NCI-H345 treated with DMSO at 0.1 percent for 48 hours (cell line): Measurements from ENCODE around the gene PTPRD.

Experiments
- DNase-seq: peaks from one replicate; lab custom pipeline; 2025; ENCODE audit not compliant: unreplicated experiment; lab: John Stamatoyannopoulos, UW

PTPRD gene

DNA sequence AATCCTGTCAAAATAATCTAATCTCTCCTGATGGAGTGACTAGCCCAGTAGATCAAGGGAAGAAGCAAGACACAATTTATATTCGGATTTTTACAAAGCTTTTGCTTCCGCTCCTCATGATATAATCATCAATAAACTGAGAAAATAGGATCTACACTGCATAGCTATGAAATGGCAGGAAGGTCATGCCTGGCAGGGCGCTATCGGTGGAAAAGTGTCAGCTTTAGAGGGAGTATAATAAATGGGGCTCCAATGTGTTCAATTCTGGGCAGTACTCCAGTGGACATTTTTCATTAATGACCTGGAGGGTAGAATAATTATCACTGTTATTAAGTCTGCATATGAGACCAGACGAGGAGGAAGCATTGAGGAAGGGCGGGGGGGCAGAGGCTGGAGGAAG lies 1799.9 kb downstream of the PTPRD start:
- DNase-seq: no peak

DNA sequence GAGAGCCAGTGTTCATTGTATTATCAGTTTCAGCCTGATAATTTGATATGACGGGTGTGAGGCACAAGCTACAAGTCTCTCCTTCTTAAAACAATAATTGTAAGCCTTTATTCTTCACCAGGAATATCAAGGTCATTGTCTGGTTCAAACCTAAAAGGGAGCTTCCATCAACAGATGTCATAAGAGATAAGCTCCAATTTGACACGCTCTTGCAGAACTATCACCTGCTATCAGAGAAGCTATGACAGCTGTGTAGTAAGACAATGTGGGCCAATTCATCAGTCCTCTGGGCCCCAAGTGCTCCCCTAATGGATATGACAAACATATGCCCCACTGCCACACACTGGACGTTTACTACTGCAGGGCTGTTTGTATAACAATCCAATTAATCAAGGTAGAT lies 1803.1 kb downstream of the PTPRD start:
- no peak for DNase-seq

DNA sequence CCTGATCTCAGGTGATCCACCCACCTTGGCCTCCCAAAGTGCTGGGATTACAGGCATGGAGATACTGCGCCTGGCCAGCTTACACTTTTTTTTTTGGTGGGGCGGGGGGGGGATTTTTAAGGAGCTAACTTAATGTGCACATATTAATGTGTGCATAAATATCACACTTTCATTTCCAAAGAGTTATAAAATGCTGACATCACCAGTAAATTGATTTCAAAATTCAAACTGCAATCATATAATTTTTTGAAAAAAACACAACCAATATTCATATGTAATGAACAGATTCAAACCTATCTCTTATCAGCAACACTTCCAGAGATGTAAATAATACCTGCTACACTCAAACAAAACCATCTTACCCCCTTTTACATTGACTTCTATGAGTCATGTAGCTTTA lies 1806.7 kb downstream of the PTPRD start:
- no peak for DNase-seq

DNA sequence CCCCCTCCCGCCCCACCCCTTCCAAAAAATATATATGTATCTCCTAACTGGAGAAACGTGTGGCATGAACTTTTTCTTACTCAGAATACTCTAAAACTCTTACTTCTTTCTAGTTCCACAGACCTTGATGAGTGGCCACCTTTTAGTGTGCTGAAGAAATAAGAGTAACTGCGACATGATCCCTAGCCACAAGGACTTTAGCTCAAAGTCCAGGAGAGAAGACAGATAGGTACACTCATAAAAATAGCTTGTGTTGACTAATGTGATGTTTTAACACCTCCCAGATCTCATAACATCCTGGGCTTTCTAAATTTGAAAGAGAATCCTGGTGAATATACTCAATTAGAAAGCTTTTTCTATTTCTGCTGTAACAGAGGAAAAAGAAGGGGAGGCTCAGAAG lies 1808.2 kb downstream of the PTPRD start:
- DNase-seq: no peak

DNA sequence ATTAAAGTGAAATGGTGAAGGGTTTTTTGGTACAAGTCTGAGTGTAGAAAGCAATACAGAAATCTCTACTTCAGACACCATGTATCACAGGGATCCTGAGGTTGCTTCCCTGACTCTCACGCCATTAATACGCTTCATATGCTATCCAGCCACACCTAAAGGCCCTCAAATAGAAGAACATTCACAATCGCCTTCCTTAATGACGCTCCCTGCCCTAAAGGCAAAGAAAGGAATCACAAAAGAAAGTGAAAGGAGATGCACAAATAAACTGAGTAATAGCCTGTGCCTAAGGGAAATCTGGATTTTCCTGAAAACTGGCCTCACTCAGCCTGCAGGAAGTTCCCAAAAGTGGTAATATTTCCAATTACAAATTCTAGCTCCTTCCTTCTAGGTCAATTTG lies 1810.6 kb downstream of the PTPRD start:
- no peak for DNase-seq

DNA sequence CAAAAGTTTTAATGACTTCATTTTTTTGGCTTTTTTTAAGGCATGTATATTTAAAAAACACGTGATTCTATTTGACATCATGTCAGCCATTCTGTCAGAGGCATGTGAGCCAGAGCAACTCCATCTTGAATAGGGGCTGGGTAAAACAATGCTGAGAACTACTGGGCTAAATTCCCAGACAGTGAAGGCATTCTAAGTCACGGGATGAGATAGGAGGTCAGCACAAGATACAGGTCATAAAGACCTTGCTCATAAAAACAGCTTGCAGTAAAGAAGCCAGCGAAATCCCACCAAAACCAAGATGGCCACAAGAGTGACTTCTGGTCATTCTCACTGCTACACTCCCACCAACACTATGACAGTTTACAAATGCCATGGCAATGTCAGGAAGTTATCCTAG lies 1812.6 kb downstream of the PTPRD start:
- DNase-seq: no peak

DNA sequence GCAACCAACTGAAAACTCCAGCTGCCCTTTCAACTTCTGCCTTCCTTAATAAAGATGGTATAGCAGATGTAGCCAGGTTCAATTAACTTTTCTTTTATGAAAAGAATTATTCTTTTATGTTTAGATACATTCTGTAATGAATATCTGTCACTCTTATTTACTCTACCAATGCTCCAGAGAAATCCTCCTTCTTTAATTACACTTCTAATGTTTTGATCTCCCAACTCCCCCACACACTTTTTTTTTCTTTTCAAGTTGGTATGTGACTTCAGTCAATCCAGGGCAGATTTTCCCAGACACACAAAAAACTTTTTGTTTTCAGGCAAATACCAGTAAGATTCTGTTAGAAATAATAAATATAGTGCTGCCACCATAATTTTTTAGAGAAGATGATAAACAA lies 1813.2 kb downstream of the PTPRD start:
- no peak for DNase-seq

DNA sequence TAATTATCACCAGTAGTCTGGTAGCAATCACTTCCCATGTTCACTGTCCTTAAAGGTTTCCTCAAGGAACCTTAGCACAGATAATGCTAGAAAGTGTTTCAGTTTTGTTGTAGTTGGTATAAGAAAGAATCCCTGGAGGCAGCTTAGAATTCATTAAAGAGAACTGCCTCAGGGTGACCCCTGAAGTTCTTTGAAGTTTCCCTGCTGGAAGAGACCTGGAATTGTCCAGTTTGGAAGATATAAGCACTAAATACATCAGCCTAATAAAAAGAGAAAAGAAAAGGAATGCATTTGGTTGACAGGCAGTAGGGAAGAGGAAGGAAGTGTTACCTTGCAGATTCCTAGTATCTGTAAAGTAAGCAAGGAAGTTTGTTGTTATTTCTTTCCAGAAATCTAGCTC lies 1813.6 kb downstream of the PTPRD start:
- DNase-seq: no peak

DNA sequence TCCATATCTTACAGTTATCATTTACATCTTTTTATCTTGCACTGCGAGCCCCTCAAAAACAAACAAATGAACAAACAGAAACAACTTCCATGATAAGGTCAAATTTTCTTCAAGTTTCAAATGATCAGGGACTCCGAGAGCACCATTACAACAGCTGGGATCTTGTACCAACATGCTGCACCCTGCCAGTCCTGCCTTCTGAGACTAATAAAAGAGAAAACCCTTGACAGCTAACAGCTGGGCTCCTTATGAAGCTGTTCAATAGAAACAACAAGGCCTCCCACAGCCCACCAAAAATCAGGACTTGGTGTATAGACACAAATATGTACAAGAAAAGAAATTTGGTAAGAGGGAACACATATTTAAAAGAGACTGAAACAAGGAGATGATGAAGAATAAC lies 1828.0 kb downstream of the PTPRD start:
- DNase-seq: no peak

DNA sequence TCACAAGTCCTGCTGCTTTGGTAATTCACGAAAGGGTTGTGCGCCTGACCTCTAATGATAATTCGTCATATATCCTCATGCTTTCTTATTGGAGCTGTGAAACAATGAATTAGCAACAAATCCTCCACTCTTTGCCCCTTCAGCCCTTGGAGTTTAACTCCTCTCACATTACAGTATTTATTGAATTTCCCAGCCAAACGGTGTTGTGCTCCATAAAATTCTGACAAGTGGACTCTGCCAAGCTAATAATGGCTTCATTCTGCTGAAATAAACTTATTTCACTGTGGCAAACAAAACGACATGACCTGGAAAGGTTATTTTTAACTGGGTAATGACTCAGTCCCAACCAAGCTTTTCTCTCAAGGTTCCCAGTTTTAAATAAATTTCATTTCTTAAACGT lies 1828.9 kb downstream of the PTPRD start:
- no peak for DNase-seq

DNA sequence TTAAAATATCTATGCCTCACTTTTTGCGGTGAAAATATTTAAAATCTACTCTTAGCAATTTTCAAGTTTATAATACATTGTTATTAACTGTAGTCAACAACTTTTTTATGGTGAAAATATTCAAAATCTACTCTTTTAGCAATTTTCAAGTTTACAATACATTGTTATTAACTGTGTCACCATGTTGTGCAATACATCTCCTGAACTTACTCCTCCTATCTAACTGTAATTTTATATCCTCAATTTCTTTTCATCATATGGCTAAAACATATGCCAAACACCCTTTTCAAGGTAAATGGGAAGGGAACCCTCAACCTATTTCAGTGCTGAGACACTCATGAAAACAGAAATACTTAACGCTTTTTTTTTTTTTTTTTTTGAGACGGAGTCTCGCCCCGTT lies 1830.6 kb downstream of the PTPRD start:
- no peak for DNase-seq

DNA sequence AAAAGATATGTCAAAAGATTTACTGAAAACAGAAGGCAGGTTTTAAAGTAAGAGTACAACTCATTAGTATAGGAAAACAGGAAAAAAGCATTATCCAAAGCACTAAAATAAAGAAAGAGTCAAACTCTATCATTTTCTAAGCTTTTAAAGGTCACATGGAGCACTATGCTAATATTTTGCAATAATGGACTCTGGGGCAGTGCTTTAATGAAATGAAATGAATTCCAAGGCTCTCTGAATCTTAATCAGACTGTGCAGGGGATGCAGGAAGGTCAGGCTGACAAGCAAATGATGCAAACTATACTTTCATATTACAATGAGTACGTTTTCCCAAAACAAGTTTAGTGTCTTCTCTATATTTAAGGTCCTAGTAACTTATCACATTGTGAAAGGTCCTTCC lies 1831.3 kb downstream of the PTPRD start:
- DNase-seq: no peak

DNA sequence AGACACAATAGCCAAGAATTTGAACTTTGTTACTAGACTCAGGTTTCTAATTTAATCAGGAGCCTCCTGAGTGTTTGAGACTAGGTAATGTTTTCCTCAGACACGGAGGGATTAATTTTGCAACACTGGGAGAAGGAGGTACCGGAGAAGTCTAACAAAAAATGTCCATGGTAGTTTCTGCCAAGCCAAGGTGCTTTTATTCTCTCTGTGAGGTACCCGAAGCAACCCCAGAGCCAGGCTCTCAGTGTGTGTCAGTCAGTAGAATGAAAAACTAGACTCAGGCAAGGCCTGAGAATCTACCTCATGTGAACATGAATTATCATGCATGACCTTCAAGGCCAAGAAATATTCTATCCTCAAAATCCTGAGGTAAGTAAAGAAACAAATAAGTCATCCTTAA lies 1832.4 kb downstream of the PTPRD start:
- DNase-seq: no peak

DNA sequence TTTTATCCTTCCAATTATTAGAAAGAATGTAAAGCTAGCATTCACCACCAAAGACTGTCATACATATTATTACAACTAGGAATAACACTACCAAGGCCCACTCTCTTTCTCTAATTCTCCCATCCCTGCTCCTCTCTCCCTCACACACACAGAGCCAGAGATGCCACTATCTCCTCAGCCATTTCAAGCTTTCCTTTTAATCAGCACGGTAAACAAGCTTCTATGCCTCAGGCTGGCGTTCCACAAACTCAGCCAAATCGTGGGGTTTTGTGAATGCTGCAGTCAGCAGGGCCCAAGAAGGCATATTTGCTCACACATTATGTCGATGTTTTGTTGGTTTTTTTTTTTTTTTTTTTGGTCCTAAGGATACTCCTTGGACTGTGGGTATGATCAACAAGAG lies 1833.3 kb downstream of the PTPRD start:
- DNase-seq: no peak

DNA sequence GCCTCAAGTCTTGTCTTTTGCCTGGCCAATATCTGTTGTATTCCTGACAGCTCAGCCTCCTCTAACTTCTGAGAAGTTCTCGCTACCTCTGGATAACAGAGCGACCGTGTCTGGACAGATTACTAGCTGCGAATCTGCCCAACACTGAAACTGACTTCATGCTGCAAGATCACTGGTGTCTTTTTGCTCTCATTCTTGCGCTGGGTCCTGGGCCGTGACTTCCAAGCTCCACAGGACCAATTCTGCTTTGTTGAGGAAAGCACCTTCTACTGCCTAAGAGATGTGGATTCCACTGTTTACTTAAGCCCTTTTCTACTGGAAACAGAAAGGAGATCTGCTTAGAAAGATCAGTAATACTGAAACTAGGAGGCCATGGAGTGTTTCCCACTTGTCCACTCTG lies 1834.4 kb downstream of the PTPRD start:
- DNase-seq: no peak

DNA sequence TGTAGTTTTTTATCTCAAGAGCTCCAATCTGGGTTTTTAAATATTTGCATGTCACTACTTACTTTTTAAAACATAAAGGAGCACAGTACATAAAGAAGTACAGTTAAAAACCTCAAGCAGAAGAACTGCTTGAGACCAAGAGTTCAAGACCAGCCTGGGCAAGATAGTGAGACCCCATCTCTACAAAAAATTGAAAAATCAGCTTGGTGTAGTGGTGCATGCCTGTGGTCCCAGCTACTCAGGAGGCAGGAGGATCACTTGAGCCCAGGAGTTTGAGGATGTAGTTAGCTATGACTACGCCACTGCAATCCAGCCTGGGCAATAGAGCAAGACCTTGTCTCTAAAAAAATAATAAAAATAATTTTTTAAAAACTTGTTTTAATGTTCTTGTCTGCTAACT lies 1840.5 kb downstream of the PTPRD start:
- no peak for DNase-seq

DNA sequence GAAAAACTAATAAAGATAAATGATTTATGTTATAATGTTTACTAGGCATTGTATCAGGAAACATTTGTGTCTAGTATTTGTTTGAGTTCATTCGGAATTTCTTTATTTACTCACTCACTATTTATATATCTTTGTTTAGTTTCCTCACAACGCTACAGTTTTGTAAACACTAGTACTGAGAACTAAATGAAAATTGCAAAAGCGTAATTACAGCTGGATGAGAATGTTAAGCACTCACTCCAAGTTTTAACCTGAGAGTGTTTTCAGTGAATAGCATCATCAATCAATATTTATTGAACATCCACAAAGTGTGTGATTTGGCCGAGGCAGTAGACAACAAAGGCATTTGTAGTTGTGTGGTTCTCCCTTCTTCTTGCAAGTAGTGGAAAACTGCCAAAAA lies 1843.6 kb downstream of the PTPRD start:
- peak; percentile 33 for DNase-seq

DNA sequence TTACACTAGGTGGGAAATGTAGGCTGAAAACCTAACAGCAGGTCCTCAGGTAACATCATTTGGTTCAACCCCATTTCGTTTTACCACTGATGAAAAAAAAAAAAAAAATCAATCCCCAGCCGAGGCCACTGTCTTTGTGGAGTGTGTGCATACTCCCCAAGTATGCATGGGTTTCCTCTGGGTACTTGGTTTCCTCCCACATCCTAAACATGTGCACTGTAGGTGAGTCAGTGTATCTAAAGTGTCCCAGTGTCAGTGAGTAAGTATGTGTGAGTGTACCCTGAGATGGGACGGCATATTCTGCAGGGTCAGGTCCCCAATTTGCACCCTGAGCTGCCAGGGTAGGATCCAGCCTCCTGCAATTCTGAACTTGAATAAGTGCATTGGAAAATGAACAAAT lies 1846.7 kb downstream of the PTPRD start:
- DNase-seq: no peak

DNA sequence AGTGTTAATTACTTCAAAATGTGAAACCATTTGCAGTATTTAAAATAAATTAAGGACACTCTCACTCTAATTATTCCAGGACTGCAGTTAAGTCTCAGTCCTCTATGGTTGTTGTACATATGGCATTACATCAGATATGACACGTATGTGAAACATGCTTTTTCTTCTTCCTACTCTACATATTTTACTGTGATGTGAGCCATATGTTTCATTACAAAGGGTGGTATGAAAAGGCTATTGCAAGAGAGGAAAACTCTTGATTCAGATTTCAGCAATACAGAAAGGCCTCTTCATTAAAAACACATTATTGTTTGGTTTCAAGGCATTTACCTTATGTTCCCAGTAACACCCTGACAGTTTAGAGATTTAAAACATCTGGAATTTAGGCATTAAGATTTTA lies 1848.8 kb downstream of the PTPRD start:
- DNase-seq: no peak

DNA sequence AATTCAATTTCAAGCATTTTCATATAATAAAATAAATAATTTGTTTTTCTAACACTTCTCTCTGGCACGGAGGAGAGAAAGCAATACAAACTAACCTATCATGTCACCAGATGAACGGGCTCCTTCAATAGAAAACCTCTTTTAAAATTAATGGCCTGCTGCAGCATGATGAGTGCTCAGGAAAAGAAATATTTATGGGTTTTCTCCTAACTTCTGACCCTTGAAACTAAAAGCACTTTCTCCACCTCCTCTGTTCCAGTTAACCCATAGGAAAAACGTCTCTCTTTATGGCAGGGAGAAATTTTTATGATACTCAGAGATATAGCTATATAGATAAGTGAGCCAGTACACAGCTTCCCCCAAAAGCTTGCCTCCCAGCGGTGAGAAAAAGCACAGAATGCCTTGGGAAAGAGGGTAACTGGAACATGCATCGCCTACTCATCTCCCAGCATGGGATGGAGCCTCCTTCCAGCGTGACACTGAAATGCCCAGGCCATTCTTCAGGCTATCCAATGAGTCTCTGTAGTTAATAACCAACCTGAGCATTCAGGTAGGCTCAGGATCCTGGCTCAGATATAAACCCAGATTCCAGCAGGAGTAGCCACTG lies 1850.2 kb downstream of the PTPRD start:
- no peak for DNase-seq

DNA sequence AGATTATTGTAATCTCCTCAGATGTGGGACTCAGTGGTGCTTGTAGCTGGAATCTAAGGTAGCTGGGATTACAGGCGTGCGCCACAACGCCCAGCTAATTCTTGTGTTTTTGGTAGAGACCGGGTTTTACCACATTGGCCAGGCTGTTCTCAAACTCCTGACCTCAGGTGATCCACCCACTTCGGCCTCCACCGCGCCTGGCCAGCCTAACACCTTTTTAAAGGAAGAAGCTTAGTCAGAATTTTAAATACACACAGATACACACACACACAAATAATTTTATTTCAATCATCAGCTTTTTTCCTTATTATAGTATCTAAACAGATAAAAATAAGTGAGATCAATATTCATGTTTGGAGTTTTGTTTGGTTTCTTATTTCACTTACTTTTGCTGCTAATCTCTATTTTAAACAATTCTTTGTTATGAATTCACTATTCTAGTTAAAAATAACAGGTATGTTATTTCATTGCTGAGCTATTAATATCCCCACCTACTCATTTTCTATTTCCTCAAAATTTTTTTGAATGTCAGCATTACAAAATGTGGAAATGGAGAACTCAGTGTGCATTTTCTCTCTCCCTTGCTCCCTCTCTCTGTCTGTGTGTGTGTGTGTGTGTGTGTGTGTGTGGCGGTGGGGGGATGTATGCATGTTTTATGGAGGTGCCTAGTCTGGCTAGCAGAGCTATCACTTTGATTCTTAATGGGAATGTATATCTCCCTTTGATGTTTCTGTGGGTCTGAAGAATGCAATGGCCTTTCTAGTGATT lies 1852.6 kb downstream of the PTPRD start:
- DNase-seq: no peak

DNA sequence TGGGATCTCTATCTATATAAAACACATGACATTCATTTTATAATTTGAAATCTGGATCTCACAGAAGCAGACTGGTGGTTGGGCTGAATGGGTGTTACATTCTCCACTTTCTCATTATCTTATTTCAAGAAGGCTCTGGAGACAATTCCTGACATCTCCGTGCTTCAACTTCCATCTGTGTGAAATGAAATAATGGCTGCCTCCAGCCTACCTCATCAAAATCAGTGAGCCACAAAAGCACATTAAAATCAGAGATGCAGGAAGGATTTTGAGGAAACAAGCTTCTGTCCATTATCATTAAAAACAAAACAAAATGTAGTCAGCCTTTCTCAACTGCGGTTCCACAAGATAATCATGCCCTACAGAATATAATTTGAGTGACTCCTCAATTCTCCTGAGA lies 1854.9 kb downstream of the PTPRD start:
- no peak for DNase-seq

DNA sequence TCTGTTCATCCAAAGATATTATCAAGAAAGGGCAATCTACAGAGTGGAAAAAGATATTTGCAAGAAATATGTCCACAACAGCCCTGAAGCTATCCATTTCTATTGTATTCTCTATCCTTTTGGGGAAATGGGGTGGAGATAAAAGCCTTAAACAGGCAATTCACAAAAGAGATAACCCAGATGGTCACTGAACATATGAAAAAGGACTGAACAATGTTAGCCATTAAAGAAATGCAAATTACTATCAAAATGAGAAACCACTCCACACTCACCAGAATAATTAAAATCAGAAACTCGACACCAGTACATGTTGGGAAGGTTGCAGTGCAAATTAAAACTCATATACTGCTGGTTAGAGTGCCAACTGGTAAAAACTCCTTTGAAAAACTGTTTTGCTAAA lies 1858.1 kb downstream of the PTPRD start:
- DNase-seq: no peak
